Mucosa of descending colon (tissue), 3 donors: Measurements from ENCODE around the gene LONRF2. TPM values are rescaled to one million over a fixed set of nuclear protein-coding genes. Genes with fewer than 3 reads are reported as not detected.

Experiments
- ATAC-seq: fragments of 200-7000 bp; cut with Tn5 transposase; one replicate; pipeline ENCODE4 v1.9.1; 2020; ENCODE audit warnings: mild to moderate bottlenecking, moderate library complexity
- DNase-seq, 3 donors: peaks; one replicate each; pipeline ENCODE4 v3.0.0-alpha.2; 2020
- H3K36me3 ChIP-seq: fragments of 200-600 bp; one replicate; pipeline ENCODE4 v1.8.0; 2021; ENCODE audit warnings: low read depth, mild to moderate bottlenecking
- H3K4me1 ChIP-seq: fragments of 200-600 bp; one replicate; pipeline ENCODE4 v1.8.0; 2021; ENCODE audit warnings: low read depth, mild to moderate bottlenecking
- H3K4me3 ChIP-seq: fragments of 200-600 bp; one replicate; pipeline ENCODE4 v1.8.0; 2021; ENCODE audit warnings: mild to moderate bottlenecking
- H3K9me3 ChIP-seq: fragments of 200-600 bp; one replicate; pipeline ENCODE4 v1.8.0; 2021; ENCODE audit warnings: mild to moderate bottlenecking
- CTCF ChIP-seq: fragments of 200-600 bp; IDR thresholded peaks from one replicate; pipeline ENCODE4 v1.8.0; 2022; ENCODE audit warnings: antibody characterized with exemption, mild to moderate bottlenecking
- intact Hi-C, 2 donors: fragments of 100-400 bp; cut with DNase I in 1 of 2; cut with micrococcal nuclease in 1 of 2; formaldehyde crosslinking; loops; one replicate each; pipeline versions ENCODE4 v1.11.0 to v1.11.1; 2022; cut with DNase I, micrococcal nuclease
- total RNA-seq, 3 donors: library from RNA; stranded (reverse); fragmentation: NEBNext Ultra II Directional in 2 of 3; extraction: Animal tissue kit (Norgen Biotek cat#: 25700) in 2 of 3; gene quantifications; one replicate each; pipeline versions ENCODE4 v1.2.1 to v1.2.4, GENCODE V29; 2021 to 2023
- donor health status: DM: no; HTN: no; CAD: no; lungs with moderate emphysema.
- donor health status: DM: no; HTN: no; CAD: no.
- donor health status: DM: no; HTN: yes; CAD: no.

The LONRF2 gene
- total RNA-seq, 3 donors from 2014 or later: 0.41 to 19.9 (median 0.67) TPM

GRCh38 chr2:100309311-100309710 lies 13.0 kb downstream of the LONRF2 start:
- Histone ChIP-seq H3K4me1 (no peaks in the 10 kb centered on the region), H3K36me3 (no peaks in the 10 kb centered on the region), H3K9me3 (peaks cover under 1% of the 10 kb centered on the region), H3K4me3 (no peak overlapping the region)
- DNase-seq (no peak), ATAC-seq (no peak)
- intact Hi-C loops: no loop called here
- no peak for TF ChIP-seq CTCF

GRCh38 chr2:100303744-100304143 lies 18.6 kb downstream of the LONRF2 start:
- intact Hi-C loops: no loop called here
- no peaks in the 10 kb centered on the region for H3K36me3 ChIP-seq
- TF ChIP-seq CTCF: no peak

GRCh38 chr2:100302585-100302892 lies 19.8 kb downstream of the LONRF2 start:
- DNase-seq: no peak
- no peak for TF ChIP-seq CTCF
- intact Hi-C loops: no loop called here
- Histone ChIP-seq H3K9me3 (peaks cover 4% of the 10 kb centered on the region), H3K4me1 (no peaks in the 10 kb centered on the region), H3K36me3 (no peaks in the 10 kb centered on the region), H3K4me3 (no peak overlapping the region)
- ATAC-seq: no peak

More at GRCh38 chr2:100303744-100304143, 18.6 kb downstream of the LONRF2 start:
- Histone ChIP-seq H3K9me3 (peaks cover 4% of the 10 kb centered on the region), H3K4me1 (no peaks in the 10 kb centered on the region), H3K4me3 (no peak overlapping the region)
- DNase-seq (no peak), ATAC-seq (no peak)

GRCh38 chr2:100301881-100302584 lies 20.3 kb downstream of the LONRF2 start:
- DNase-seq (no peak), ATAC-seq (no peak)
- Histone ChIP-seq H3K36me3 (no peaks in the 10 kb centered on the region), H3K9me3 (peaks cover 4% of the 10 kb centered on the region), H3K4me3 (no peak overlapping the region), H3K4me1 (no peaks in the 10 kb centered on the region)
- TF ChIP-seq CTCF: no peak
- intact Hi-C loops: no loop called here

GRCh38 chr2:100299548-100299947 lies 22.8 kb downstream of the LONRF2 start:
- intact Hi-C loops: no loop called here
- ATAC-seq (no peak), DNase-seq (no peak)
- Histone ChIP-seq H3K36me3 (no peaks in the 10 kb centered on the region), H3K9me3 (peaks cover 4% of the 10 kb centered on the region), H3K4me1 (no peaks in the 10 kb centered on the region), H3K4me3 (no peak overlapping the region)
- no peak for TF ChIP-seq CTCF

- no peaks in the 10 kb centered on the region for H3K4me1 ChIP-seq
- intact Hi-C loops: no loop called here
- no peaks in the 10 kb centered on the region for H3K9me3 ChIP-seq
- DNase-seq: no peak
- ATAC-seq: no peak
- TF ChIP-seq CTCF: no peak
- H3K36me3 ChIP-seq: no peaks in the 10 kb centered on the region
- H3K4me3 ChIP-seq: no peak overlapping the region
These were observed 24.8 kb downstream of the LONRF2 start for GRCh38 chr2:100297511-100297910.
